Endothelial cell of umbilical vein (primary cell): ENCODE data around the gene MMUT.

Experiments used
- EZH2 ChIP-seq: IDR thresholded peaks from 2 replicates; pipeline ENCODE4 v1.6.1; 2012; ENCODE audit warnings: borderline replicate concordance, low read depth, mild to moderate bottlenecking, moderate library complexity, low read length, inconsistent platforms; ENCODE audit not compliant: severe bottlenecking
- POLR2A ChIP-seq: IDR thresholded peaks from 2 replicates; pipeline ENCODE4 v1.6.1; 2012; ENCODE audit warnings: low read depth, mild to moderate bottlenecking, control low read depth, low read length
- POLR2AphosphoS5 ChIP-seq: IDR thresholded peaks from 2 replicates; pipeline ENCODE4 v1.6.1; 2012; ENCODE audit warnings: low read depth, mild to moderate bottlenecking, control low read depth, low read length, moderate library complexity; ENCODE audit not compliant: insufficient read depth
- TF ChIP-seq, protein P1 (sequence below), 2 donors: IDR thresholded peaks; 1 replicate in 1 of 2; 2 replicates in 1 of 2; pipeline ENCODE4 v1.5.1; 2011; ENCODE audit warnings: low read length in 2 of 2, mild to moderate bottlenecking in 2 of 2, moderate library complexity in 2 of 2, control low read depth in 1 of 2, inconsistent platforms in 1 of 2, low read depth in 1 of 2; ENCODE audit not compliant: insufficient read depth in 1 of 2; ENCODE audit errors: extremely low read depth in 1 of 2
- TF ChIP-seq, protein P2 (sequence below): IDR thresholded peaks from 2 replicates; pipeline ENCODE4 v1.6.1; 2011; ENCODE audit not compliant: insufficient read depth, insufficient read length

- TF ChIP-seq EZH2, result no peak
- TF ChIP-seq, protein P1, sequence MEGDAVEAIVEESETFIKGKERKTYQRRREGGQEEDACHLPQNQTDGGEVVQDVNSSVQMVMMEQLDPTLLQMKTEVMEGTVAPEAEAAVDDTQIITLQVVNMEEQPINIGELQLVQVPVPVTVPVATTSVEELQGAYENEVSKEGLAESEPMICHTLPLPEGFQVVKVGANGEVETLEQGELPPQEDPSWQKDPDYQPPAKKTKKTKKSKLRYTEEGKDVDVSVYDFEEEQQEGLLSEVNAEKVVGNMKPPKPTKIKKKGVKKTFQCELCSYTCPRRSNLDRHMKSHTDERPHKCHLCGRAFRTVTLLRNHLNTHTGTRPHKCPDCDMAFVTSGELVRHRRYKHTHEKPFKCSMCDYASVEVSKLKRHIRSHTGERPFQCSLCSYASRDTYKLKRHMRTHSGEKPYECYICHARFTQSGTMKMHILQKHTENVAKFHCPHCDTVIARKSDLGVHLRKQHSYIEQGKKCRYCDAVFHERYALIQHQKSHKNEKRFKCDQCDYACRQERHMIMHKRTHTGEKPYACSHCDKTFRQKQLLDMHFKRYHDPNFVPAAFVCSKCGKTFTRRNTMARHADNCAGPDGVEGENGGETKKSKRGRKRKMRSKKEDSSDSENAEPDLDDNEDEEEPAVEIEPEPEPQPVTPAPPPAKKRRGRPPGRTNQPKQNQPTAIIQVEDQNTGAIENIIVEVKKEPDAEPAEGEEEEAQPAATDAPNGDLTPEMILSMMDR (IDR thresholded peaks at IDR 0.05; ENCODE audit: extremely low read depth in 1 of 2, insufficient read depth in 1 of 2, low read depth in 1 of 2, low read length in 2 of 2), result no peak
- TF ChIP-seq POLR2AphosphoS5, result no peak
- TF ChIP-seq, protein P2, sequence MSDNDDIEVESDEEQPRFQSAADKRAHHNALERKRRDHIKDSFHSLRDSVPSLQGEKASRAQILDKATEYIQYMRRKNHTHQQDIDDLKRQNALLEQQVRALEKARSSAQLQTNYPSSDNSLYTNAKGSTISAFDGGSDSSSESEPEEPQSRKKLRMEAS, result no peak
- TF ChIP-seq POLR2A, result no peak
Observed at GRCh38 chr6:49504666-49505065, 41.6 kb upstream of the MMUT start.
